HG03097 (cell line): ENCODE measurements around the gene RAX2.
"Not testable (repeated sequence)": the region's sequence is repeated elsewhere in the genome, so short reads cannot be mapped to it uniquely, and the experiment has no call there.

Source experiments
- ATAC-seq: cut with Tn5 transposase; IDR thresholded peaks from one replicate; pipeline ENCODE4 v1.9.1; 2021; ENCODE audit not compliant: unreplicated experiment, low FRiP score

RAX2 gene

GRCh38 chr19:3762130-3762473 is 9.9 kb downstream of the RAX2 start:
- no peak for ATAC-seq

- ATAC-seq = peak; percentile 46
Measured at GRCh38 chr19:3761382-3762129, 10.5 kb downstream of the RAX2 start, which contains the start of gene APBA3. Gene APBA3 (minus strand): TSS chr19:3761692. CDS start chr19:3760264, 1,428 bp downstream.

DNA sequence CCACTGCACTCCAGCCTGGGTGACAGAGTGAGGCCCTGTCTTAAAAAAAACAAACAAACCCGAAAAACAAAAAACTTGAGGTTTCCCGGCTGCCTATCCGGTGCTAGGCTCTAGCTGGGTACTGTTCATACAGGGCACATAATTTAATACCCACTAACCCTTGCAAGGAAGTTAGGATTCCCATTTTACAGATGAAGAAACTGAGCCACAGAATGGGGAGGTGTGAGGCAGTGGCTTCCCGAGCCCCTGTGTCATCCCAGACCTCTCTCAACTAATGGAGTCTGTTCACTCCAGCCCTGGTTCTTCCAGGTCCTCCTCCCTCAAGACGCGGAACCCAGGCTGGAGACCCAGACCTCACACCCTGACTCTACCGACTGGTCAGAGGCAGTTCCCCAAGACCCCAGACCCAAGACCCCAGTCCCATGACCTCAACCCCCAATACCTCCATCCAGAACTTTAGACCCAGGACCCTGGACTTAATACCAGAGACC is 11.1 kb downstream of the RAX2 start:
- peak; percentile 1 for ATAC-seq

DNA sequence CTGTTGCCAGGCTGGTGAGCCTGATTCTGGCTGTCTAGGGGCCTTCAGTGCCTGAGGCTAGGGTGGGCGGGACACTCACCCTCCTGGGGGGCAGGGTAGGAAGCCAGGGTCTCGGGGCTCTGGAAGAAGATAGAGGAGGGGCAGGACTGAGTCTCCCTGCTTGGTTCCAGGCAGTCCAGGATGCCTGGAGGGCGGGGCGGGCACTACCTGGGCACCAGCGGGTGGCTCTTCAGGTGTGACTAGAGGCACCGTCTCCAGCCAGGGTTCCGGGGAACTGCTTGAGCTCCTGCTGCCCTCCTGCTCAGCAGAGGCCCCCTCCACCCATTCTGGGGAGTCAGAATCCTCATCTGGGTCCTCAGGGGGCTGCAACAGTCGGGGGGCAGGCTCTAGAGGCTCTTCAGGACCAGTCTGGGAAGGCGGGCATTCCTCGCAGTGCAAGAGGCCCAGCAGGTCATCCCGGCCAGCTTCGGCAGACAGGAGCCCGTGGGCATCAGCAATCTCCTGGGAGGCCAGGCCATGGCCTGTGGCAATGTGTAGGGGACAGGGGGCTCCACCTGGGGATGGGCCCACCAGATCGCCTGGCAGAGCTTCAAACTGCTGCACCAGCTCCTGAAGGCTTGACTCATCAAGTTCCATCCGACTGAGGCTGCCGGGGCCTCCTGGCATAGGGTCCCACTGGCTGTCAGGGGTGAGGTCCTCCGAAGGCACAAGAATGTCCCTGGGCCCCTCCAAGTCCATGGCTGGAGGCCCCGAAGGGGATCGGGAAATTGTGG is 12.4 kb downstream of the RAX2 start:
- no peak for ATAC-seq

DNA sequence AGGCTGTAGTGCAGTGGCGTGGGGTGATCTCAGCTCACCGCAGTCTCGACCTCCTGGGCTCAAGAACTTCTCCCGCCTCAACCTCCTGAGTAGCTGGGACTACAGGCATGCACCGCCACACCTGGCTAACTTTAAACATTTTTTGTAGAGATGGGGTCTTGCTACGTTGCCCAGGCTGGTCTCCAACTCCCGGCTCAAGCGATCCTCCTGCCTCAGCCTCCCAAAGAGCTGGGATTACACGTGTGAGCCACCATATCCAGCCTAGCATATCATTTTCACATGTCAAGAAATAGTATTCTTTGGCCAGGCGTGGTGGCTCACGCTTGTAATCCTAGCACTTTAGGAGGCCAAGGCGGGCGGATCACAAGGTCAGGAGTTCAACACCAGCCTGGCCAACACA is 13.7 kb downstream of the RAX2 start:
- not testable (repeated sequence) for ATAC-seq

- ATAC-seq = not testable (repeated sequence)
Measured at GRCh38 chr19:3757705-3758104, 14.3 kb downstream of the RAX2 start.

GRCh38 chr19:3753631-3754410 is 18.2 kb downstream of the RAX2 start:
- ATAC-seq = no peak

DNA sequence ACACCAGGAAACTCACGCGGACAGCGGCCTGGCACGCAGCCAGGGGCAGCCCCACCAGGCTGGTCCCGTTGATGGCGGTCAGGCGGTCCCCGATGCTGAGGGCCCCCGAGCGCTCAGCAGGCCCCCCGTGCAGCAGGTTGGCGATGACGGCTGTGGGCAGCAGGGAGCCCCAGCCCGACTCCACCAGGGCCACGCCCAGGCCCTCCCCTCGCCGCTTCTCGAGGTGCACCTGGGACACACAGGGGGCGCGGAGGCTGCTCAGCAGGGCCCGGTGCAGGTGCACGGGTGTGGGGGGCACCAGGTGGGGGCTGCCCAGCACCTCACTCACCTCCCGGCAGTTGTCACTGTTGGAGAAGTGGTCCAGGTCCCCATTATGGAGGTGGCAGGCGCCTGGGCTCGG is 19.5 kb downstream of the RAX2 start:
- ATAC-seq = no peak

DNA sequence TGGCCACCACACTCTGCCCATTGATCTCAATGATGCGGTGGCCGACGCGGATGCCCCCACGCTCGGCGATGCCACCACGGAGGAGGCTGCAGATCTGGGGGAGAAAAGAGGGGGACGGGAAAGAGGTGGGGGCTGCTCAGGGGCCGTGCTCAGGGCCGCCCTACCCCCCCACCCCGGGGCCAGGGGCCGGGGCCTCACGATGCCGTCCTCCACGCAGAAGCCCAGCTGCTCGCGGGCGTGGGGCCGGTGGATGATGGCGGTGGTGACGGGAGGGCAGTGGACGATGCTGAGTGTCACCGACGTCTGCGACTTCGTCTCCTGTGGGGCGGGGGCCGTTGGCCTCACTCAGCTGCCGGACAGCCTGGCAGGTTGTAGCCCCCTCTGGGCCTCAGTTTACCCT is 20.8 kb downstream of the RAX2 start:
- ATAC-seq = no peak

DNA sequence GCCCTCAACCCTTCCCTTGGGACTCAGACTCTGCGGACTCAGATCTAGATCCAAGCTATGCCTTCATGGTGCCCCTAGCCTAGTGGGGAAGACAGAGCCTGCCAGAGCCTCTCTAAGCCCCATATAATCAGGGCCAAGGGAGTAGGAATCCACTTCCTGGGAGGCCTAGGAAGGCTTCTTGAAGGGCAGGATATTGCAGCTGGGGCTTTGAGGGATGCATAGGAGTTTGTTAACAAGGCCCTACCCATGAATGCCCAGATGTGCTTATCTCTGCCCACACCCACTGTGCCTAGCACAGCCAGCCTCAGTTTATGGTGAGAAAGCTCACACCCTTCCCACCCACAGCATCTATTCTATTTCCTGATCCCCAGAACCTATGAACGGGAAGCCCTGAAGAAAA is 21.8 kb downstream of the RAX2 start:
- ATAC-seq = no peak

GRCh38 chr19:3748965-3749364 is 23.1 kb downstream of the RAX2 start:
- ATAC-seq = no peak

DNA sequence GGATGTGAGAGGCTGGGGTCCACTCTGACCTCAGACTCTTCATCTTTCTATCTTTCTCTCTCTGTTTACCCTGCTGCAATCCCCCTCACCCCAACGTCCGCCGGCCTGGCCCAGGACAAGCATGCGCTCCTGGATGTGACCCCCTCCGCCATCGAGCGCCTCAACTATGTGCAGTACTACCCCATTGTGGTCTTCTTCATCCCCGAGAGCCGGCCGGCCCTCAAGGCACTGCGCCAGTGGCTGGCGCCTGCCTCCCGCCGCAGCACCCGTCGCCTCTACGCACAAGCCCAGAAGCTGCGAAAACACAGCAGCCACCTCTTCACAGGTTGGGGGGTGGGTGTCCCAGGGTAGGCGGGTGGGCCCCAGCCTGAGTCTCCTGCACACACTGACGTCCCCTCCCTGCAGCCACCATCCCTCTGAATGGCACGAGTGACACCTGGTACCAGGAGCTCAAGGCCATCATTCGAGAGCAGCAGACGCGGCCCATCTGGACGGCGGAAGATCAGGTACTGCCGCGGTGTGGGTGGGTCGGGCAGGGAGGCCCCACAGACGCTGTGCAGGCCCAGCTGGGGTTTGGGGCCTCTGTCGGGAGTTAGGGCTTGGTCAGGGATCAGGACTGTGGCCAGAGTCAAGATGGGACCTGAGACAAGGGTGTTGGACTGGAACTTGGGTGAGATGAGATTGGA is 25.5 kb downstream of the RAX2 start:
- no peak for ATAC-seq

- ATAC-seq = no peak
Measured at GRCh38 chr19:3745363-3746045, 26.5 kb downstream of the RAX2 start.

DNA sequence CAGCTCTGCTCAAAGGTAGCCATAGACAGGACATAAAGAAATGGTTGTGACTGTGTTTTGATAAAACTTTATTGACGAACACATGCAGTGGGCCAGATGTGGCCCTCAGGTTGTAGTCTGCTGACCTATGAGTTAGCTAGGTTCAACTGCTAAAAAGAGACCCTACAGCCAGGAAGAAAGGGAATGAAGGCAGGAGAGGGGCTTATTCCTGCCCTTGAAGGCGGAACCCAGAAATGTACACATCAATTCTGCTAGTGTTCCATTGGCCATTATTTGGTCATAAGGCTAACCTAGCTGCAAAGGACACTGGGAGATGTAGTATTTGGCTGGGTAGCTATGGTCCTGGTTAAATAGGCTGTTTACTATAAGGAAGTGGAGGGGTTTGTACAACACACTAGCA is 28.5 kb downstream of the RAX2 start:
- no peak for ATAC-seq

DNA sequence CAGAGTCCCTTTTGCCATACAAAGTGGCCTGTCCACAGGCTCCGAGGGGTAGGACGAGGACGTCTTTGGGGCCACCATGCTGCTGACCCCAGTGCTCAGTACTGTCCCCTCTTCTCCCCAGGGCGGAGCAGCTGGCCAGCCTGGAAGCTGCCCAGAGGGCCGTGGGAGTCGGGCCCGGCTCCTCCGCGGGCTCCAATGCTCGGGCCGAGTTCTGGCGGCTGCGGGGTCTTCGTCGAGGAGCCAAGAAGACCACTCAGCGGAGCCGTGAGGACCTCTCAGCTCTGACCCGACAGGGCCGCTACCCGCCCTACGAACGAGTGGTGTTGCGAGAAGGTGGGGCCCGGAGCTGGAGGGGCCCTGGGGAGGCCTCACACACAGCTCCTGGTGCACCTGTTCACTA is 31.6 kb downstream of the RAX2 start:
- ATAC-seq = no peak

DNA sequence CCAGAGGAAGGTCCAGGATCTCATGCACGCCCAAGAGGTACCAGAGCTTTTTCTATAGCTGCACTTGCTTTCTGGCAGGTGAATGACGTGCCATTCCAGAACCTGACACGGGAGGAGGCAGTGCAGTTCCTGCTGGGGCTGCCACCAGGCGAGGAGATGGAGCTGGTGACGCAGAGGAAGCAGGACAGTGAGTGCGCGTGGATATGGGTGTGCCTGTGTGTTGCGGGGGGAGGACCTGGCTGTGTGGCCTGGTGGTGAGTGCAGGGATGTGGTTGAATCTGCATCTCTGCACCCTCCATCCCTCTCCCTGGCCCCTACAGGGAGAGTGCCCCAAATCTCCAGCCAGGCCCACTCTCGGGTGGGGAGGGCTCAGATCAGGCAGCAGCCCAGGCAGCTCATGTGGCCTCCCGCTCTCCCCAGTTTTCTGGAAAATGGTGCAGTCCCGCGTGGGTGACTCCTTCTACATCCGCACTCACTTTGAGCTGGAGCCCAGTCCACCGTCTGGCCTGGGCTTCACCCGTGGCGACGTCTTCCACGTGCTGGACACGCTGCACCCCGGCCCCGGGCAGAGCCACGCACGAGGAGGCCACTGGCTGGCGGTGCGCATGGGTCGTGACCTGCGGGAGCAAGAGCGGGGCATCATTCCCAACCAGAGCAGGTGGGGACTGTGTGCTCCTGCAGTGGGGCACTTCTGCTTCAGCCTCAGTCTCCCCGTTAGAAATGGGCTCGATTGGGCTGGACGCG is 33.4 kb downstream of the RAX2 start:
- ATAC-seq = no peak

- no peak for ATAC-seq
Measured at GRCh38 chr19:3737487-3738205, 34.4 kb downstream of the RAX2 start.

GRCh38 chr19:3736106-3736724 is 35.8 kb downstream of the RAX2 start:
- ATAC-seq = no peak
